ENCODE data around the gene TRPM6. TPM values are rescaled to one million over a fixed set of nuclear protein-coding genes. Genes with fewer than 3 reads are reported as not detected.

TRPM6 gene
- total RNA-seq, 1 experiment from 2014 or later = 0.24 TPM

DNA sequence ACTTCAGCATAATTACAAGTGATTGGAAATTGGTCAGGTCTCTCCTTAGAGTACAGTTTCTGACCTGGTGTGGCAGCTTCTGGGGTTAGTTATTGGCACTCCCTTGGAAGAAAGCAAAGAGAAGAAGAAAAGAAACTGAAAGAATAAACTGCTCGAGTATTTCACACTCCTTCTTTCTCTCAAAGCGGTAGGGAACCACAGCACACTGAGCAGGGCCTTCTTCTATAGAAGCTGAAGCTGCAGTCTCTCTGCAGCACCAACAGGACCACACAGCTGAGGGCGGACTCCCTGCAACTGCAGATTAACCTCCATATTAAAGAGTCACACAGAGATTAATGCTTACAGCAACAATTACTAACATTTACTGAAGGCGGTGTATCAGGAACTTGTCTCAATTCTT is 152.0 kb downstream of the TRPM6 start:
- H3K27me3 ChIP-seq (ENCODE audit: control insufficient read depth, insufficient read depth, low read length) = no peaks in the 10 kb centered on the region
- no peaks in the 10 kb centered on the region for H3K36me3 ChIP-seq (replicated peaks; ENCODE audit: control insufficient read depth, insufficient read depth, low read length)
- H3K4me3 ChIP-seq (ENCODE audit: insufficient read depth, low read depth, low read length) = no peak overlapping the region
- no peak for DNase-seq

DNA sequence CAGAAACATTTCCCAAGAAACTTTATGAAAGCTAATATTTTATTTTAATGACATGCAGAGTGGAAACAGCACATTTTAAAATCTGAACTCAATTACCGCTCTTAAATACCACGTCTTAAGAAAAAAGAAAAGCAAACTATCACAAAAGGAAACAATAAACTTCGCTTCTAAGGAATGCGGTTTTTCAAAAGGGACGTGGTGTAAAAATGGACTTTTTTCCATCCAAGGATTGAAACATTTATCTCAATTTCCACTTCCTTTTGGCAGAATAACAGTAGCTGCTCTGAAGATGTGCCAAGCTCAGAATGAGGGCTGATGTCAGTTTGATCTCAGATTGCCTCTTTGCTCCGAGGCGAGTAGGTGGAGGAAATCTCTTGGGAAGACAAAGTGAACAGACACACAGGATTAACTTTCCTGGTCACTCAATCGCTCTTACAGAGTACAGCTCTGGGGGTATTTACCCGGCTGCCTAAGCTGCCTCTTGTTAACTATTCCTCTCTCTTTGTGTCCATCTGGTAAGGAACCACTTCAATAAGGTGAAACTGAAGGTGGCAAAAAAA is 158.5 kb downstream of the TRPM6 start:
- H3K4me3 ChIP-seq (ENCODE audit: insufficient read depth, low read depth, low read length) = no peak overlapping the region
- H3K36me3 ChIP-seq (replicated peaks; ENCODE audit: control insufficient read depth, insufficient read depth, low read length) = no peaks in the 10 kb centered on the region
- no peak for DNase-seq
- no peaks in the 10 kb centered on the region for H3K27me3 ChIP-seq (ENCODE audit: control insufficient read depth, insufficient read depth, low read length)

DNA sequence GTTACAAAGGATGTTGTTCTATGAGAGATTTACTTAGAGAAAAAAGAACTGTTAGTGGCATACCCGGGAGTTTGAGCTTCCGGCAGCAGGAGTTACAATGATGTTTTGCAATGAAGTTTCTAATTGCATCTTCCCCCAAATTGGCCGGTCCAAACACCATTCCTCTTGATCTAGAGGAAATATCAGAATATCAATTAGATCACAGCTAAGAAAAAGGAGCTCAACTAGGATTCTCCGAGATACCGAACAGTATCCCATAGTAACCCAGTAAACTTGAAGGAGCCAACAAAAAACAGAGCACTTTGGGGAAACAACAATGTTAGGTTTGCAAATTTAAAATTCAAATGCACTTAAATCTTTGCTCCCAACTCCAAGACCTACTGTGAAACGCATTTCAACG is 159.5 kb downstream of the TRPM6 start:
- DNase-seq = no peak
- H3K4me3 ChIP-seq (ENCODE audit: insufficient read depth, low read depth, low read length) = no peak overlapping the region
- H3K27me3 ChIP-seq (ENCODE audit: control insufficient read depth, insufficient read depth, low read length) = no peaks in the 10 kb centered on the region
- no peaks in the 10 kb centered on the region for H3K36me3 ChIP-seq (replicated peaks; ENCODE audit: control insufficient read depth, insufficient read depth, low read length)

- no peak for DNase-seq
- Histone ChIP-seq H3K27me3 (ENCODE audit: control insufficient read depth, insufficient read depth, low read length) (no peaks in the 10 kb centered on the region), H3K4me3 (ENCODE audit: insufficient read depth, low read depth, low read length) (no peak overlapping the region), H3K36me3 (replicated peaks; ENCODE audit: control insufficient read depth, insufficient read depth, low read length) (no peaks in the 10 kb centered on the region)
Measured at GRCh38 chr9:74726581-74726980, 161.1 kb downstream of the TRPM6 start.

DNA sequence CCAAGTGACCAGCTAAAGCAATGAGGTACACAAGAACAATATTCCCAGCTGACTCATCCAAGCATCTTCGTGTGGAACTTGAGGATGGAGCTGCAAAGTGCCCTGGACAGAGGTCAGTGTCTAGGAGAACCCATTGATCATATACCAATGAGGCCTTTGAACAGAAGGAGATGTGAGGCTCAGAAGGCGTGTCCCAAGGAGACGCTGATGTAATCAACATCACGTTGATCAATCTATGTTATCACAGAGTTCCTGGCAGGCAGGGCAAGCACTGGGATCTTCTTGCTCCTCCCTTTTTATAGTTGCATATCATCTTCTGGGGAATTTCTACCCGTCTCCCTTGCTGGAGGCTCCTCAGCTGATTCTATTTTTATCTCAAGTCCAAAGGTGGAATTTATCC is 163.4 kb downstream of the TRPM6 start:
- H3K4me3 ChIP-seq (ENCODE audit: insufficient read depth, low read depth, low read length) = no peak overlapping the region

DNA sequence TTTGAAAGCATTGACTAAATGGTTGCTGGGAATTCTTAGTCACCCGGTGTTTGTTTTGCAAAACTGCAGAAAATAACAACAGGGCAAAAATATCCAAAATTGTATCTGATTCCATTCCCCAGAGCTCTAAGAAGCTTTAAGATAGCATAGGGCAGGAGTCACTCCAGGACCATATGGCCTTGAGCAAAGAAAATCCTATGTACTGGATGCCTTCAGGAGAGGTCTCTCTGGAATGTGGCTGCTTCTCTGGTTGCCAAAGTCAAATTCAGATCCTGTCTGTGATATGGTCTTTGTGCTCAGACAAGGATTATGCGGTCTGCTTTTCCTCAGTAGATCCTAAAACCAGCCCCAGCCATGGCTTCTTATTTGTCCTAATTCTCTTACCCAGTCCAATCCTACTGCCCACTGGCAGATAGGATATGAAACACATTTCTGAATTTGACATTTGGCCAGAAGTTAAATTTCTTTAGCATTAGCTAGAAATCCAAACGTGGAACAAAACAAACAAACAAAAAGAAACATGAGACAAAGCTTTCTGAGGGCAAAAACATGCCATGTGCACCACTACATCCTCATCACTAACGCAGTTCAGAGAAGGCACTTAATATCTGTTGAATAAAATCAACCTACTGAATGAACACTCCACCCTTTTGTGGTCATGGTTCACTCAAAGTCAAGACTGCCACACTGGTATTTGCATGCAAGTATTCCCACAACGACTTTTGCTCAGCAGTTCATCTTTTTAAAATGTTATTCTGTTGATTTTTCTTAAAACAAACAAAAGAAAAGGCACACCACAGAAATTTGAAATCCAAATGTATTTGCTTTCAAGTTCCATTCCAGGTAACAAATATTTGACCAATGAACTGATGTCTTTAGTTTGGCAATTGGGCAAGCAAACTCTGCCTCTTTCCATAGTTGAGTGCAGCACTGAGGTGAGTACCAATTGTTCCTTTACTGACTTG is 165.7 kb downstream of the TRPM6 start:
- Histone ChIP-seq H3K4me3 (ENCODE audit: insufficient read depth, low read depth, low read length) (no peak overlapping the region), H3K36me3 (replicated peaks; ENCODE audit: control insufficient read depth, insufficient read depth, low read length) (no peaks in the 10 kb centered on the region), H3K27me3 (ENCODE audit: control insufficient read depth, insufficient read depth, low read length) (no peaks in the 10 kb centered on the region)
- no peak for DNase-seq

More for the DNA sequence above, 163.4 kb downstream of the TRPM6 start:
- no peak for DNase-seq
- Histone ChIP-seq H3K36me3 (replicated peaks; ENCODE audit: control insufficient read depth, insufficient read depth, low read length) (no peaks in the 10 kb centered on the region), H3K27me3 (ENCODE audit: control insufficient read depth, insufficient read depth, low read length) (no peaks in the 10 kb centered on the region)

- Histone ChIP-seq H3K4me3 (ENCODE audit: insufficient read depth, low read depth, low read length) (no peak overlapping the region), H3K36me3 (replicated peaks; ENCODE audit: control insufficient read depth, insufficient read depth, low read length) (no peaks in the 10 kb centered on the region), H3K27me3 (ENCODE audit: control insufficient read depth, insufficient read depth, low read length) (no peaks in the 10 kb centered on the region)
- no peak for DNase-seq
Measured at GRCh38 chr9:74719306-74719705, 168.4 kb downstream of the TRPM6 start.

DNA sequence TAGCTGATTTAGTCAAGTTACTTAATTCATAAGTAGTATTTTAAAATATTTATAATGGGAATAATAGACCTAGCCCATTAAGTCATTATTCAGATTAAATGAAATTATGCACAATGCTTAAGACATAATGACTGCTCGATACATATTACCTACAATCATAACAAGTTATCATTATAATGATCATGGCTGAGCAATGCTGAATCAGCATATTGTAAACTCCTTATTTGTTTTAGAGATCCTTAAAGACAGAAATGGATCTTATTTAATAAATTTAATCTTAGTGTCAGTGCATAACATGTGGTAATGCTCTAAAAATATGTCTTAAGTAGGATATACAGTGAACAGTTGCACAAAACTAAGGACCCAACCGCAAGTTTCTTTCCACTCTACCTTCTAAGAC is 169.0 kb downstream of the TRPM6 start:
- no peak for DNase-seq
- Histone ChIP-seq H3K36me3 (replicated peaks; ENCODE audit: control insufficient read depth, insufficient read depth, low read length) (no peaks in the 10 kb centered on the region), H3K27me3 (ENCODE audit: control insufficient read depth, insufficient read depth, low read length) (no peaks in the 10 kb centered on the region), H3K4me3 (ENCODE audit: insufficient read depth, low read depth, low read length) (no peak overlapping the region)

DNA sequence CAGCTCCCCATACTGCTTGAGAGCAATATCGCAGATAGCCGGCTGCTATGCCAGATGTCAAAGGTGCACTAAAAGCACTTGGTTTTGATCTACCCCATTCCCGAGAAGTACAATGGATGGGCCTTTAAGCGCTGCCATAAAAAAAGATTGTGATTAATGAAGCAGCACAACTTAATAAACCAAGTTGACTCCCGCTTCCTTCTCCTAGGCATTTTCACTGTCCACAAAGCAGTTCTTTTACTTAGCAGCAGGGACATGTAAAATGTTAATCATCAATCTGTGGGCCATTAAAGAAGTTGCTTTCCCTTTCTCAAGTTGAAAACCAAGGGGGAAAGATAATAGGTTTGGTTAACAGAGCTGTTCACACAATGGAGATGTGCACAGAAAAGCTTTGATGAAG is 176.4 kb downstream of the TRPM6 start:
- no peaks in the 10 kb centered on the region for H3K27me3 ChIP-seq (ENCODE audit: control insufficient read depth, insufficient read depth, low read length)
- H3K4me3 ChIP-seq (ENCODE audit: insufficient read depth, low read depth, low read length) = no peak overlapping the region
- H3K36me3 ChIP-seq (replicated peaks; ENCODE audit: control insufficient read depth, insufficient read depth, low read length) = no peaks in the 10 kb centered on the region
- DNase-seq = no peak

DNA sequence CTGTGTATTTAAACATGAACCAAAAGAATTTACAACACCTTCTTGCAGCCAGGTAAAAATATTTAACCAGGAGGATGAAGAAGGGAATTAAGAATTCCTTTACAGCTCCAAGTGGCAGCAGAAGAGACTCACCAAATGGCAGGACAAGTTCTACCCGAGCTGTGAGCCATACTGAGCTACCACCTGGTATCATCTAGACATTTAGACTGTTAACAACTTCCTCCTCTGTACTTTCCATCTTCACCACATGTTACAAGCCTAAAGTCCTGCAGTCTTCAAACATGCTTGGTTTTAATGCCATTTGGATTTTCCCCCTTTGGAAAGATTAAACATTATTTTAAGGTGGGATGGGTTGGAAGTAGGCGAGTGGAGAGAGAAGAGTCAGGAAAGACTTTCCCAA is 190.2 kb downstream of the TRPM6 start:
- Histone ChIP-seq H3K27me3 (ENCODE audit: control insufficient read depth, insufficient read depth, low read length) (no peaks in the 10 kb centered on the region), H3K4me3 (ENCODE audit: insufficient read depth, low read depth, low read length) (no peak overlapping the region), H3K36me3 (replicated peaks; ENCODE audit: control insufficient read depth, insufficient read depth, low read length) (no peaks in the 10 kb centered on the region)
- no peak for DNase-seq

GRCh38 chr9:74696520-74696919 is 191.2 kb downstream of the TRPM6 start:
- Histone ChIP-seq H3K4me3 (ENCODE audit: insufficient read depth, low read depth, low read length) (no peak overlapping the region), H3K36me3 (replicated peaks; ENCODE audit: control insufficient read depth, insufficient read depth, low read length) (no peaks in the 10 kb centered on the region), H3K27me3 (ENCODE audit: control insufficient read depth, insufficient read depth, low read length) (no peaks in the 10 kb centered on the region)
- DNase-seq = no peak

GRCh38 chr9:74691058-74691457 is 196.7 kb downstream of the TRPM6 start:
- Histone ChIP-seq H3K4me3 (ENCODE audit: insufficient read depth, low read depth, low read length) (no peak overlapping the region), H3K36me3 (replicated peaks; ENCODE audit: control insufficient read depth, insufficient read depth, low read length) (no peaks in the 10 kb centered on the region), H3K27me3 (ENCODE audit: control insufficient read depth, insufficient read depth, low read length) (no peaks in the 10 kb centered on the region)
- no peak for DNase-seq

DNA sequence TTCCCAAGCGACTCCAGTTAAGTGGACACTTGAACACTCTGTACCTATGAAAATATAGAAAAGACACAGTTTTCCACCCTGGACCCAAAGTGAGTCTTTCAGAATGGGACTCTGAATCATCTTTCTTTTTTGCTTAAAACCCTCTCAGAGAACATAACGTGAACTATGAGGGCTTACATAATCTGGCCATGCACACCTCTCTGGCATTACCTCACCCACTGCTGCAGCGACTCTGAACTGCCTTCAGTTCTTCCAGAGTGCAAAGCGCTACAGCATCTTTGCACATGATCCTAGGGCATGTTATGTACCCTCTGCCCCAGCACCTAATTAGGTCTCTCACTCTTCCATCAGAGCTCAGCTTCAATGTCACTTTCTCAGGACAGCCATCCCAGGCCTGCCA is 204.4 kb downstream of the TRPM6 start:
- H3K4me3 ChIP-seq (ENCODE audit: insufficient read depth, low read depth, low read length) = no peak overlapping the region
- DNase-seq = no peak

DNA sequence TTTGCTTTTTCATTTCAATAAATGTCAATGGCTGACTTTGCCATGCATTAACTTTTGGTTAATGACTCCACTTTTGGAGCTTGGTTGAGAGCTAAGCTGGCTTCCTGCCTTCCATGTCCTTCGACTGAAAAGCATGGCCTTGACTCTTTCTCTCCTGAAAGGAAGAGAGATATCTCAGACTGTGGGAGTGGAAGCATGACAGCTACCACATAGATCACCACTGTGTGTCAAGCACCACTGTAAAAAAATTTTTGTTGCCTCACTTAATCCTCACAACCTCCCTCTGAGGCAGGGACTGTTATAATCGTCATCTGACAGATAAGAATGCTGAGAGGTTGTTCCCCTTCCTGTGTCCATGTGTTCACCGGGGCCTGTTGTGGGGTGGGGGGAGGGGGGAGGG is 205.8 kb downstream of the TRPM6 start:
- Histone ChIP-seq H3K36me3 (replicated peaks; ENCODE audit: control insufficient read depth, insufficient read depth, low read length) (no peaks in the 10 kb centered on the region), H3K4me3 (ENCODE audit: insufficient read depth, low read depth, low read length) (no peak overlapping the region), H3K27me3 (ENCODE audit: control insufficient read depth, insufficient read depth, low read length) (no peaks in the 10 kb centered on the region)
- no peak for DNase-seq

More for the DNA sequence above, 204.4 kb downstream of the TRPM6 start:
- H3K36me3 ChIP-seq (replicated peaks; ENCODE audit: control insufficient read depth, insufficient read depth, low read length) = no peaks in the 10 kb centered on the region
- no peaks in the 10 kb centered on the region for H3K27me3 ChIP-seq (ENCODE audit: control insufficient read depth, insufficient read depth, low read length)

DNA sequence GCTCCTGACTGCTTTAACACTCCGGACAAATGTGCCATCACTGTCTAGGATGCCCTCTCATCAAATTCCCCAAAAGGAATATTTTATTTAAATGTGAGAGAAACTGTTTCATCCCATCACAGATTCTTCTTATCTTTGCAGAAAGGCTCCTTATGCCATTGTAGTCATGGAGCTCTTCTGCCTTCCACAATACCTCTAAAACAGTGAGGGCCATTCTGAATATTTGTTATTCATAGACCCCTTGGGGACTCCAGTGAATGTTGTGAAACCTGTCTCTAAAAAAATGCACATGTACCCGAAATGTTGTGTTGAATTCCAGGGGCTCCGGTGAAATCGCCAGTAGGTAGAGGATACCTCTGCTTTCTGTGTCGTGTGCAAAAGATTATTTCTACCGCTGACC is 213.6 kb downstream of the TRPM6 start:
- peak; percentile 4 for DNase-seq
- no peaks in the 10 kb centered on the region for H3K36me3 ChIP-seq (replicated peaks; ENCODE audit: control insufficient read depth, insufficient read depth, low read length)
- H3K4me3 ChIP-seq (ENCODE audit: insufficient read depth, low read depth, low read length) = no peak overlapping the region
- no peaks in the 10 kb centered on the region for H3K27me3 ChIP-seq (ENCODE audit: control insufficient read depth, insufficient read depth, low read length)
